GM13976 (cell line): ENCODE measurements around the gene CNTNAP5.

Source experiments
- DNase-seq: peaks from one replicate; pipeline ENCODE4 v3.0.0; 2012; ENCODE audit warnings: low spot score
- CTCF ChIP-seq: IDR thresholded peaks from 2 replicates; pipeline ENCODE4 v1.5.1; 2012; ENCODE audit warnings: borderline replicate concordance, mild to moderate bottlenecking; ENCODE audit not compliant: insufficient read depth; ENCODE audit errors: extremely low read depth, missing control alignments, control extremely low read depth
- in situ Hi-C: fragments of 300-500 bp; cut with MboI; formaldehyde crosslinking; loops from one replicate; pipeline ENCODE4 v1.12.0; 2022; ENCODE audit warnings: low sequenced_read_pairs, mixed read lengths, inconsistent platforms; ENCODE audit not compliant: unreplicated experiment

The CNTNAP5 gene

GRCh38 chr2:124919296-124919695 lies 894.2 kb downstream of the CNTNAP5 start:
- TF ChIP-seq CTCF, result no peak
- in situ Hi-C loops, result no loop called here
- DNase-seq, result no peak

GRCh38 chr2:124920448-124920847 lies 895.4 kb downstream of the CNTNAP5 start:
- no peak for TF ChIP-seq CTCF
- no peak for DNase-seq
- in situ Hi-C loops, result no loop called here

GRCh38 chr2:124921191-124921590 lies 896.1 kb downstream of the CNTNAP5 start:
- DNase-seq, result no peak
- no peak for TF ChIP-seq CTCF
- in situ Hi-C loops, result no loop called here

- in situ Hi-C loops, result no loop called here
- no peak for DNase-seq
- no peak for TF ChIP-seq CTCF
Observed at GRCh38 chr2:124923097-124923496, 898.0 kb downstream of the CNTNAP5 start.

- in situ Hi-C loops, result no loop called here
- no peak for TF ChIP-seq CTCF
- DNase-seq, result no peak
Observed at GRCh38 chr2:124933883-124934282, 908.8 kb downstream of the CNTNAP5 start.

GRCh38 chr2:124953921-124954320 lies 928.8 kb downstream of the CNTNAP5 start:
- no peak for TF ChIP-seq CTCF
- no peak for DNase-seq
- in situ Hi-C loops, result no loop called here

GRCh38 chr2:124959581-124959980 lies 934.5 kb downstream of the CNTNAP5 start:
- in situ Hi-C loops, result no loop called here
- no peak for TF ChIP-seq CTCF
- no peak for DNase-seq
